Hypothalamus (tissue), 51 donors: ENCODE data around the gene DCAF5.
"Not testable (repeated sequence)": the region's sequence is repeated elsewhere in the genome, so short reads cannot be mapped to it uniquely, and the experiment has no call there.

Experiments used
- DNase-seq, 51 donors: peaks; one replicate each; lab custom pipeline; 2025; lab: John Stamatoyannopoulos, UW

DCAF5 gene

DNA sequence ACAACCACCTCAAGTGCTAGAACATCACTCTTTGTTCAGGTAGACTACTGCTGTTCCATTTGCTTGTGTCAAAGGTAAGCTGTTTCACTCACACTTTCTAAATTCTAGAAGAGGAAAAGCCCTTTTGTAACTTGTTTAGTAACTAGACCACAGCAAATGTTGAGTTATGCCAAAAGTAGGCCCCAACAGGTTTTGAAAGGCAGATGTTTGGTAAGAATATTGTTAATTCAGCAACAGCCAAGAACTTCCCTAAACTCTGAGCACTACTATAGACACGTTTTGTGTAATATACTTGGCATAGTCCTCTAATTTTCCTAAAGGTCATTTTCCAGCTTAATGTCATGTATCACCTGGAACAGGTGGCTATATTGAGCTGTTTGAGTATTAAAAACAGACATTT, 79.0 kb downstream of the DCAF5 start:
- no peak for DNase-seq

DNA sequence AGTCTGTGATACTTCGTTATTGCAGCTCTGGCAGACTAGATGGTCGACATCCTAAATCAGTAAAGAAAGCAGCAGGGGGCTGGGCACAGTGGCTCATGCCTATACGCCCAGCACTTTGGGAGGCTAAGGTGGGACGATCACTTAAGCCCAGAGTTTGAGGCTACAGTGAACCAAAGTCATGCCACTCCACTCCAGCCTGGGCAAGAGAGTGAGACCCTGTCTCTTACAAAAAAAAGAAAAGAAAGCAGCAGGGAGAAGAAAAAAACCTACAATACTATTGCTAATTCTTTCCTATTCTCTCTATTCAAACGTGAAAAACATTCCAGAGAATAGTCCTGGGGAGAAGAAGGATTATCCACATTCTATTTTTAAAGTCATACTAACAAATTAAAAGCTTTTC, 79.5 kb downstream of the DCAF5 start:
- DNase-seq, result no peak

DNA sequence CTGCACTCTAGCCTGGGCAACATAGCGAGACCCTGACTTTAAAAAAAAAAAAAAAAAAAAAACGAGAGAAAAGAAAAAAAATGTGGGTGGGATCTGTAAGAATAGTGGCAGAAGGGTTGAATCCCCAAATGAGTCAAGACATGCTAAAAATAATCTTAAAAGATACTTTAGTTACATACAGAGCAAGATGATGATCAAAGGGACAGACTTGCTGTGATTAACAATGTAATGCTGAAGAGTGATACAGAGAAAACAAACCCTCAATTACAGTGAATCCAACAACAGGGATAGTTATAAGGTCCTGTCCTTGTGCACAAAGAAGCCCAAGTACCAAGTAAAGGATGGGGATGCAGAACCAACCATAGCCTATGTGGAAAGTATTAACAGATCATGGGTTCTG, 80.3 kb downstream of the DCAF5 start:
- DNase-seq, result no peak

DNA sequence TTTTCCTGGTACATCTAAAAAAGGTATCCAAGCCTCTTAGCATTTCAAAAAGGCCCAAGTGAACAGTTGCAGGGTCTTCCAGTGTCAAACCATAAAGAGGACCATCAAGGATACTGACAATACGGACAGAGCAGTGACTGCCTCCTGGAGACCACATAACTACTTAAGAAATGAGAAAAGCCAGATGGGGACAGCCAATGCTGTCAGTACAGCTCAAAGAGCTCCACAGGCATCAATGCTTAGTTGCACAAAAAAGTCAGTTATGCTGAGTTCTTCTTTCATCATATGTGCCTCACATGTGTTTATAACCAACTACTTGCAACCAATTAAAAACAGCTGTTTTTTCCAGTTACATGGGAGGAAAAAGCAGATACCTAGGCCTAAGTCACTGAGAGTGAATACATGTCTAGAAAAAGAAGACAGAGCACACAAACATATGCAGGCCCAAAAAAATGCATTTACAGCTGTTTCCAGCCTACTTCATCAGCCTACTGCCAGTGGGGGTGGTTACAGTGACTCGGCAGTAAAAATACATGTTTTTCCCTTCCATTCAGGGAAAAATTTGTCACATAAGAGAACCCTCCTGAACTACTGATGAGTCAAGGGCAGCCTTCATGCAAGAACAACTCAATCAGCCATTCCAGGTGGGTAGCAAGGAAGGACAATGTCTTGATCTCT, 84.0 kb downstream of the DCAF5 start:
- DNase-seq, result no peak

DNA sequence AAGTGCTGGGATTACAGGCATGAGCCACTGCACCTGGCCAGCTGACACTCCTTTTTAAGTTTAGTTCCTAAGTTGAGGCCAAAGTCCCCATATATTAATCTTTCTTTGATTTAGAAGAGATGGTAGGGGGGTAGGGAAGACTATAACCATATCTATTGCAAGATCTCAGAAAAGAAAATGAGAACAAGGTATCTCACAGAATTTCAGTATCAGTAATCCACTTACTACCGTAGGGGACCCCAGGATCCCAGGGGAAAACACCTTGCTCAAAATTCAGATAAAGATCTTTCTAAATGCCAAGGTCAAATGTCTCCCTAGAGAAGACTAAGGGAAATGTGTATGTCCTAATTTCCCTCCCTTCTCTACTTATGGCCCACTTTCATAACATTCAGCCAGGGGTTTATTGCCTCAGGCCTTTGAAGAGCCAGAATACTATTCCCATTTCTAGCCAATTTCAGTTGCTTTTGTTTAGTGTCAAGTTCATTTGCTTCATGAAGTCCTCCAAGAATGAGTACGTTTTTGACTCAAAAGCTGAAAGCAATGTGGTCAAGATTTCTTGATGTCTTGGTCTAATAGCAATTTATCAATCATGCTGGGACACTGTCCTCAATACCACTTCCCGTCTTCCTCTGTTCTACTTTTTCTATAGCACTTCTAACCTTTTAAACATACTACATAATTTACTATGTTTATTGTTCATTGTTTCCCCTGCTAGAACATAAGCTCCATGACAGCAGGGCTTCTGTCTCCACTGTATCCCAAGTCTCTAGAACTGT, 86.3 kb downstream of the DCAF5 start:
- DNase-seq, result no peak

DNA sequence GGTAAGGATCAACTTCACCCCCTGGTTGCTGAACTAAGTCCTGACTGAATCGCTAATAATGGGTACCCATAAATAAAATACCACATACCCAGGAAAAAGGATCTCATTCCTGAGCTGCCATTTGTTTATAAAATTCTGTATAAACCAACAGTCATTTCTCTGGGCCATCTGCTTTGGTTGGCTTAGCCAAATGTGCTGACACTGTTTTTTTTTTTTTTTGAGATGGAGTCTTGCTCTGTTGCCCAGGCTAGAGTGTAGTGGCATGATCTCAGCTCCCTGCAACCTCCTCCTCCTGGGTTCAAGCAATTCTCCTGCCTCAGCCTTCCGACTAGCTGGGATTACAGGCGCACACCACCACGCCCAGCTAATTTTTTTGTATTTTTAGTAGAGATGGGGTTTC, 87.0 kb downstream of the DCAF5 start:
- not testable (repeated sequence) for DNase-seq

DNA sequence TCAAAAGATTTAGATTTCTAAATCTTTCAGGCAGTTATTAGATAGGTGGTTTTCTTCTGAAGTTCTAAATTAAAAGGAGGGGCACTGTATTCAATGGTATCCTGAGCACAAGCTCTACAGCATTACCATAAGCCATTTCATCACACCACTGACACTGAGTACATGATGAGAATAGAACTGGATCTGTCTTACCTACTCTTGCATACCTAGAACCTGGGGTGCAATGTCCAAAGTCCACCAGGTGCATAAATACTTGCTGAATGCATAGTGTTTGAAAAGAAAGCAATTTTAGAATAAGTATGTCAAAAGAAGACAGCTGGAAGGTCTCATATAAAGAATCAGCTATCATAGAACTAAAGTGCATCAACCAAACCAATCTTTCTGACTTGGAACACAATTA, 88.3 kb downstream of the DCAF5 start:
- no peak for DNase-seq

DNA sequence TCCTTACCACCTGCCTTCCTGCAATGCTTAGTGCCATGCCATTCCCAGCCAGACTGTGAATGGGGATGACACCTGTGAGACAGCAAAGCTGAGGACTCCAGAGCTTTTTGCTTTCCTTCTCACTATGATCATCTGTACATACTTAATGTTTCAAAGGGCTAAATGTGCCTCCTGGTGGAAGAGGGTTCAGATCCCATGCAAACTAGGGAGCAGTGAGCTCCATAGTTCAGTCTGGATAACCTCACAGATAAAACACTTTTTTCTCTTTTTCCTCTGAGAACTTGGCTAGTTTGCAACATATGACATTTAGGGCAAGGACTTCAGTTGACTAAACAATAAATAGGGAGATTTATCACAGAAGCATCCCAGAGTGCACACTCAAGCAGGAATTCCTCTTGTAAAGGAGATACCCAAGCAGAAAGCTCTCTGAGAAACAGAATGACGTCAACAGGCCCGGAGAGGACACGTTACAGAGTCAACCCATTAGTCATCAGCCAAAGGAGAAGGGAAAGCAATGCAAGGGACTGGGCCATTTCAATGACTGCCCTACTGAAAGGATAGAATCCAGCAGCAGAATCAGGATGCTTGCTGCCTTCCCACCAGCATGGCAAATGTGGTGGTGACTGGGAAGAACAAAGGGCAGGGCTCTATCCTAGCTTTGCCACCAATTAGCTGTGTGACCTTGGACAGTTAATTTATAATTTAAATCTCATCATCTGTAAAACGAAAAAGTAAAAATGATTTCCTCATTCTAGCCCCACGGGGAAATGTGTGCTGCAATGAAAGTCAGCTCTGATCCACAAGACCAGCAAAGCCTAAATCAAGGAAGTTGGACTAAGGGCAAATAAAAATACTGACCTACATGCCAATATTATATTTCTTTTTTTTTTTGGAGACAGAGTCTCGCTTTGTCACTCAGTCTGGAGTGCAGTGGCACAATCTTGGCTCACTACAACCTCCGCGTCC, 93.0 kb downstream of the DCAF5 start:
- DNase-seq, result no peak

DNA sequence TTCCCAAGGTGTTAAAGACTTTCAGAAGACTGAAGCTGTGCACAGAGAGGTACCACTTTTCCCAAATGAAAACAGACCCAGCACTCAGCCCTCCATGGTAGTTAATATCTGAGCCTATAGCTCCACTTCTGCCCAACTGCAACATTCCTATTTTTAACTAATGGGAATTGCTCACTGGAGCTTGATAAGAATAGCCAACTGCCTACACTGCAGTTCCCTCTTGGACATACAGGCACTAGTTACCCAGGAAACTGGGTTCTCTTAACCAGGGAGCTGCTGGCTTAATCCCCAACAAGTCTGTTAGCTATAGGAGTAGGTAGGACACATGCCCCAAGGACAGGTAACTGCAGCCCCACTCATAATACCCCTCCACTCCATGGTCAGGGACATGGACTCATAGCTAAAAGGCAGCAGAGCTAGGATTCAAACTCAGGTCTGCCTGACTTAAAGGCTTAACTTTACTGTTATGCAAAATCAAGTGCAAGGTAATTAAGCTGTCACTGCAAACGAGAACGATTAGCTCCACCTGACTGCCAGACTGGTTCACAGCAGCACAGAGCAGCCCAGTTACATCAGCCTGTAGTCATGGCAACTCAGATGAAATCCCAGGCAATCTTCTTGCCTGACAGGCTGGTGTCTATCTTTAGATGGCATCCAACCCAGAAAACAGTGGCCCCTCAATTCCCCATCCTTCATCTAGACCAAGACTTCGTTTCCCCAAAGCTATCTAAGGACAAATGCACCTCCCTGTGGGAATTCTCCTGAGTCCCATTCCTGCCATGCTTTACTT, 96.7 kb downstream of the DCAF5 start:
- DNase-seq, result peak in 11 of 51 donors; percentile 12 to 62 (median 28)

DNA sequence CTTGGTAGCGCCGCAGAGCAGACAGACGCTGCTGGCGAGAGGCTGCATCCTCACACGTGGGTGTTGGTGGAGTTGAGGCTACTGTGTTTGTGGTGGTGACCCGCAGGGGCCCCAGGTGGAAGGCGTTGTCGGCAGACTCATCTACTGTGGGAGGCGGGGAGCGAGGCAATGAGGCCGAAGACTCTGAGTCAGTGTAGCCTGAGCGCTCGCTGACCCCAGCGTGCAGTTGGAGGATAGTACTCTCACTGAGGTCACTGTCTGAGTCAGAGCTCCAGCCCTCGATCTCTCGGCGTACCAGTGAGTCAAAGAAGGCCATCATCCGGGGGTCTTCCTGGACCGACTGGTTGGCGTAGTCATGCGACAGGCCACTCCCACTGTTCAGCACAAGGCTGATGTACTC, 97.8 kb downstream of the DCAF5 start:
- DNase-seq, result no peak

DNA sequence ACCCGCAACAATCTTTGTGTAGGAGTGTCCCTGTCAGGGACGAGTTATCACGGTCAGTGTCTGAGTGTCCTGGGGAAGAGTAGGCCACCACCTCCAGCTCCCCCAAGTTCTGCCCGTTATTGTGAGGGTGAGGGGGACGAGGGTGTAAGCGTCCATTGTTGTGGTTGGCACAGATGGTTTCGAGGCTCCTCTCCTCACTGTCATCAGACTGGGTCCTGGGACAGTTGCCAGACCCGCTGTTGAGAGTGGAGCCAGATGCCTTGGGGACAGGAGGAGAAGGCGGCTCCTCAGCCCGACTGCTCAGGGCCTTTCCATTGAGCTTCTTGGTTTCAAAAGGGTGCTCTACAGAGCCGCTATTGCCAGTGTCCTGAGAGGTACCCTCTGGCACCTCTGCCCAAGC, 98.9 kb downstream of the DCAF5 start:
- peak in 1 of 51 donors; percentile 4 for DNase-seq

DNA sequence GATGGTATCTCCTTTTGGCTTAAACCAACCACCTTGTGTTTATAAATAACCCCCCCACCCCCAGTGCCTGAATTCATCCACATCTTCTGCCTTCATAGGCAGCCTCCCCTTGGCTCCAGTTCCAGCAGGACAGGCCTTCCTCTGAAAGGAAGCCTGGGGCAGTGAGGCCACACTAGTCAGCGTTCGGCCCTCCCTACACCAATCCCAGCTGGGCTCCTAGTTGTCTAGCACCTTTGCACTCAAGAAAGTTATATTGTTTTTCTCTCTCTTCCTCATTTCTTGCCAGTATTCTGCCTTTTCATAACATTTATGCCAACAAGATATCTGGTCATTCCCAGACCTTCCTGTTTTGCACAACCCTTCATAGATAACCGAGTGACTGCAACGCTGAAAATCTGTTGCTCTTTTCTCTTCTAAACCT, 100.7 kb downstream of the DCAF5 start:
- no peak for DNase-seq

DNA sequence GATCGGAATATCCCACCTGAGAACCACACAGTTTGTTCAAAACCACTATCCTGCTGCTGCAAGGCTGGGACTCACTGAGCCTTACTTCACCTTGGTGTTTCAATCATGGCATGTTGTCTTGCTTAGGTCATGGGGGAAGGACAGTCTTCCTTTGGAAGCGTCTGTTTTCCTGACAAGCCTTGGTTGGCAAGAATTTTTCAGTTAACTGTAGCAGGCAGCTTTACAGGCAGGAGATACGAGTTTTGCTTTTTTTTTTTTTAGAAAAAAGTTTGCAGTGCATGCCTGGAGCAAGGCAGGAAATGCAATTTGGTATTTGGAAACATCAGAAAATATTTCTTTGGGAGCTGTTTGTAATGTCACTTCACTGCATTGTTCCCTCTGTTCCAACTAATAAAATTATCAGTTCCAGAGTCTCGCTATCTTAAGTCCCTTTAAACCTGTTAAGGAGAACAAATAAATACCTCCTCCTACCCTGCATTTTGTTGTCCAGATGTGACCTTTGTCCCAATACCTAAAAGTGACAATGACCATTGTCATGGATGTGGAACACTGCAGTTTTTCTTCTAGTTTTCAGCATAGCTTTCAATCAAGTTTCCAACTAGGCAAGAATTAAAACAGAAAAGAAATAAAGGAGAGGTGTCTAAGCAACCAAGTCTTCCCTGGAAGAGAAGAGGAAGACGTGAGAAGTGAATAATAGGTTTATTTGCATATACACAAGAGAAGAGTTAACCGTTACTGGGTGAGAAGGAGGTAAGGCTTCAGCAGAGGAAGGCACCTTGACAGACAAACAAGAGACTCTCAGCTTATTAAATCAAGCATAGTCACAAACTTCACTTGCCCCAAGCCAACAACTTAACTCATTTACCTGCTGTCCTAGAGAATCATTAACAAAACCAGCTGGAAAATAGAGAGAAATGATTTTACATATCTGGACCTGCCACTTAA, 102.4 kb downstream of the DCAF5 start:
- no peak for DNase-seq

DNA sequence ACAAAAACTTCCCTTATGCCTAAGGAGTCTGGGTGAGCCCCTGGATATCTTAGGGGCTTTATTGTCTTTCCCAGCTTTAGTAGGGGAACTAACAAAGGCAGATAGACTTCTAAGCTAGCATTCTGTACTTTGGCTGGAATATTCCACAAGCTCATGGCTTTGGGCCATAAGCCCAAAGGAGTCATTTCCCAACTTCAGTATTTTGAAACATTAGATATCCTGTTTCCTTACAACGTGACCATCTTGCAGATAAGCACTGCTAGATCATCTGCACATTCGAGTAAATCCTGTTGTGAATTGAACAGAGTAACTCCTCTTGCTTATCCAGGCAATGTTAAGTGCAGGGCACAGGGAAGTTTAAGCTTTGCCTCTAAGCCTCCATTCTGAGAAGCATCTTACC, 103.2 kb downstream of the DCAF5 start:
- DNase-seq, result no peak

DNA sequence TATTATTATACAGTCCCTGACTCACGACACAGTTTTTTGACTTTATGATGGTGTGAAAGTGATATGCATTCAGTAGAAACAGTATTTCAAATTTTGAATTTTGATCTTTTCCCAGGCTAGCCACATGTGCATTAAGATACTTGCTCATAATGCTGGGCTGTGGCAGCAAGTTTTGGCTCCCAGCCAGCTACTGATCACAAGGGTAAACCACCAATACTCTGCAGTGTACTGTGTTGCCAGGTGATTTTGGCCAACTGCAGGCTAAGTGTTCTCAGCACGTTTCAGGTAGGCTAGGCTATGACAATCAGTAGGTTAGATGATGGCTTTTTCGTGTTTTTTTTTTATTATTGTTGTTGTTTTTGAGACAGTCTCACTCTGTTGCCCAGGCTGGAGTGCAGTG, 104.5 kb downstream of the DCAF5 start:
- peak in 2 of 51 donors; percentile 10 to 19 for DNase-seq

DNA sequence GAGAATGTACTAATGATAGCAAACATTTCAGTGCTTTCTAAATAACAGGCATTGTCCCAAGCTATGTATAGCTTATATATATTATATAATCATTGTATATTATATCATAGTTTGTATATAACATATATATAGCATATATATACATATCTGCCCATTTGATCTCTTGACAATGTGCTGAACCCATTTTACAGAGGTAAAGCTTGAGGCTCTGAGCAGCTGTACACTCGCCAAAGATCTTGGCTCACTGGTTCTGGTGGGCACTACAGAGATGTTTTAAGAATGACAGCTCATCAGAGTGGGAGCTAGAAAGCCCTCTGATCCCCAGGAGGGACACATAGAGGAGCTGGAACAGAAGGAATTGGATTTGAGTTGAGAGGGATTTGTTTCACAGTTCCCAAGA, 105.7 kb downstream of the DCAF5 start:
- no peak for DNase-seq

DNA sequence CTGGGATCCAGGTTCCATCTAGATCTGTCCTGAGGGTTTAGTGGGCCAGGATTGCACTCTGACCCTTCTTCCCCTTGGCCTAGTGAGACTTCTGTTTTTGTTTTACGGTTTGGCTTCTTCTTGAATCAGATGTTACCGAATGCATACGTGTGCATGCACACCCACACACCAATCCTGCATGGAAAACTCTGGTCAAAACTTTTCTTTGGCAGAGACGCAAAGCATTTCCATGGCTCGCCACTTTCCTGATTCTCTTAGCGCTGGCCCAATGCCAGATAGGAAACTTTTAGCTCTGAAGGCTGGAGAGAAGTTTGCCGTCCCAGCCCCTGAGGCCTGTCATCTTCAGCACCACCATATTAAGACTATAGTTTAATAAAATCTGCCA, 106.5 kb downstream of the DCAF5 start:
- no peak for DNase-seq

DNA sequence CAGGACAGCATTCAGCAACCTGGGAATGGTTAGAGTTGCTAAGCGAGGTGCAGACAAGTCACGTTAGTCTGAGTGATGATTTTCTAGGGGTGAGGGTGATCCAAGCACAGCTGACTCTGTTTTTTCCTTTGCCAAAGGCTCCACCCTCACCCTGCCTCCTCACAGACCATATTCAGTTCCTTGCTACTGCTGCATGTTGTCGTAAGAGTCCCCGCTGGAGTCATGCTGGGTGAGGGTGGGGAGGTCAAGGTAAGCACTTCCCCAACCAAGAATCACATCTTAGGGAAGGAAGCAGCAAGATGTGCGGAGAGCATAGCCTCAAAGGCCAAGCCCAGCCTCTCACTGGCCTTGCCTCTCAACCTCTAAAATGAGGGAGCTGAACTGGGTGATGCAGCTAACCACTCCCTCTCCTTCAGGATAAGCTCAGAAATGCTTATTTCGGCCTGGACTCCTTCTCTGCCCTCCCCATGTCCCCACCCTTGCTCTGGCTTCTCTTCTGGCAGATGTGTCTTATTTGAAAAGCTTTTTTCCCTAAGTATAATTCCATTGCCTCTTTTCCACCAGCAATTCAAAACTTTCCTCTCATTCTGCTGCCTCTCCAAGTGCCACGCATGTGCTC, 107.0 kb downstream of the DCAF5 start:
- DNase-seq, result no peak
